GM04503 (cell line): ENCODE data around the gene ASTN2.

Experiments used
- DNase-seq: peaks from one replicate; pipeline ENCODE4 v3.0.0-alpha.2; 2012; ENCODE audit warnings: low read depth

The ASTN2 gene

GRCh38 chr9:117249799-117250198 is 165.1 kb downstream of the ASTN2 start:
- no peak for DNase-seq

- no peak for DNase-seq
Measured at GRCh38 chr9:117247266-117247665, 167.6 kb downstream of the ASTN2 start.

- DNase-seq, result no peak
Measured at GRCh38 chr9:117245175-117245829, 169.6 kb downstream of the ASTN2 start.

- DNase-seq, result no peak
Measured at GRCh38 chr9:117242082-117242481, 172.8 kb downstream of the ASTN2 start.

- no peak for DNase-seq
Measured at GRCh38 chr9:117239428-117239827, 175.4 kb downstream of the ASTN2 start.

DNA sequence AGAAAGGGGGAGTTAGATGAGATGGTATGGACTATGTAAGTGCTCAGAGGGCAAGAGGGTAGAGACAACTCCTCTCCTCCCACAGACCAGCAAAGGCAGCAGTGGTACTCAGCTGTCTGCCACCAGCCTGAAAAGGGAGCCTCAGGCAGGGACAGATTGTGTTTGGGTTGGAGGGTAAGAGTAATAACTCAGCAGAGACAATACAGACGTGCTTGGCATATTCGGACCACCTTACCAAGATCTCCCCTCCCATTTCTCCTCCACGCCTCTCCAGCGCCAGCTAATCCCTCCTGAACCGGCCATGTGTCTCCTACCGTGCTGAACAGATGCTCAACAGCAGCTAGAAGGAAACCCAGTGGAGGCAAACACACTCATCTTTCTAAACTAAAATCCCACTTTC is 180.8 kb downstream of the ASTN2 start:
- no peak for DNase-seq

- DNase-seq, result no peak
Measured at GRCh38 chr9:117233016-117233415, 181.8 kb downstream of the ASTN2 start.

GRCh38 chr9:117232281-117232680 is 182.6 kb downstream of the ASTN2 start:
- no peak for DNase-seq

GRCh38 chr9:117231012-117231411 is 183.8 kb downstream of the ASTN2 start:
- no peak for DNase-seq

DNA sequence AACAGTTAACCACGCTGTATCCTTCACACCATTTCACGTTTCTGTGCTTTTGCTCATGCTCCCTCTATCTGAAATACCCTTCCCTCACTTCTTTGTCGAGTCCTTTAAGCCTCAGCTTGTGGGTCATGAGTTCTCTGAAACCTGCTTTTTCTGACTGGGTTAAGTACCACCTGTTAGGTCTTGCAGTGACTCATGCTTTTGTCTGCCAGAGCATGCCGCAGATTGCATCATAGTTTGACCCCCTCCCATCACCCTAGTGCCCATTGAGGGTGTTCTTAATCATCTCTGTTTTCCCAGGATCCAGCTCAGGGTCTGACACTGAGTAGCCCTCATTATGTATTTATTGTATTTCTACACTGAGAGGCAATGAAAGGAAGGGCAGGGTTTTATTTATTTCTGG is 190.2 kb downstream of the ASTN2 start:
- DNase-seq, result no peak

DNA sequence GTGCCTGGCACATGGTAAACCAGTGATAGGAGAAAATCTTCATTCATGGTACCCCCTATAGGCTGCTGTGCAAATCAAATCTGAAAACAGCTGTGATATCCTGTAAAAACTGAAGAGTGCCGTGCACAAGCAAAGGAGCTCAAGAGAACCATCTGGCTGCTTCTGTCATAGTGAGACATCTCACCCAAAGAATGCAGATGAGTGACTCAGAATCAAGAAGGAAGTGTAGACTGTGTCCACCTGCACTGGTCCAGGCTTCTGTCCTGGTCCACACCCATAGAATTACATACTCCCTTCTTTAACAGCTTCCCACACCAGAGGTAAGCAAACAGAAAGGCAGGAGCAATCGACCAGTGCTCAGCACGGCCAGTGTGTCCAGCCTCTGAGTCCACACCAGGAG is 195.9 kb downstream of the ASTN2 start:
- no peak for DNase-seq

- no peak for DNase-seq
Measured at GRCh38 chr9:117214416-117214815, 200.4 kb downstream of the ASTN2 start.

GRCh38 chr9:117211280-117211679 is 203.6 kb downstream of the ASTN2 start:
- no peak for DNase-seq

GRCh38 chr9:117205806-117206205 is 209.1 kb downstream of the ASTN2 start:
- no peak for DNase-seq

DNA sequence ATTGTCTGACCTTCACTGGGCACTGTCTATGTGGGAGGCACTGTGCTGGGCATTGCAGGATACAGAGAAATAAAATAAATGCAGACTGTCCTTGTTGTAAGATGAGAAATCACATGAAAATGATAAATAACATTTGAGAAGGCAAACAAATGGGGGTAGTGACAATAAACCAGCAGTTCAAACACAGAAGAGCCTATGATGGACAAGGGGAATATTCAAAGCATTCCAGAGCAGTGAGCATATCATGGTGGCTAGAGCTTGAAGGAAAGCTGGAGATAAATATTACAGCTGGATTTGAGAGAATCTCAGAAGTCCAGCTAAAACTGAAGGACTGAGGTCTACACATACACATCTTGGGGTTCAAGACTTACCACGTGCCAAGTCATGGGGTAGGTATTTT is 209.9 kb downstream of the ASTN2 start:
- no peak for DNase-seq

GRCh38 chr9:117191504-117192261 is 223.2 kb downstream of the ASTN2 start:
- DNase-seq, result no peak

GRCh38 chr9:117189121-117189520 is 225.7 kb downstream of the ASTN2 start:
- DNase-seq, result no peak

GRCh38 chr9:117188394-117188793 is 226.5 kb downstream of the ASTN2 start:
- DNase-seq, result no peak

DNA sequence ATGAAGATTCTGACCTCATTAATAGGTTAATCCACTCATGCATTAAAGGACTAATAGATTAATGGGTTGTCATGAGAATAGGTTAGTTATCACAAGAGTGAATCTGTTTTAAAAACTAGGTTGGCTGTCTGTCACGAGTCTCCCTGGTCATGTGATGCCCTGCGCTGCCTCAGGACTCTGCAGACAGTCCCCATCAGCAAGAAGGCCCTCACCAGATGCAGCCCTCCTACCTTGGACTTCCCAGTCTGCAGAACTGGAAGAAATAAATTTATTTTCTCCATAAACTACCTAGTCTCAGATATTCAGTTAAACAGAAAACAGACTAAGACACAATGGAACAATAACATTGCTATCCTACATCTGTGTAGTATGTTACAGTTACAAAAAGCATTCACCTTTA is 227.4 kb downstream of the ASTN2 start:
- DNase-seq, result no peak

DNA sequence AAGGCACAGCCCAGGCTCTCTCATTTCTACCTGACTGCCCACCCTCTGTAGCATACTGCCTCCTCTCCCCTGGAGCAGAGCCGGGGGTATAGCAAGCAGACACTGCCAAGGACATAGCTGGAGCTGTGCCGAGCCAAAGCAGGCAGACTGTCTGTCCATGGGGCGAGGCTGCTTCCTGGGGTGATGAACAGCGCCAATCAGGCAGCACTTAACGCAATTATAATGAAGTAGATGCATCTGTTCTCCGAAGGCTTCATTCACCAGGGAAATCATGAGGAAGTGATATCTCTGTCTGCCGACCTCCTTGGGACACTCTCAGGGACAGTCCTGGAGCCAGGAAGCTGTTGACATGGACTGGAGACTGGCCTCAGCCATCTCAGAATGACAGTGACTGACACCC is 230.7 kb downstream of the ASTN2 start:
- DNase-seq, result no peak

- DNase-seq, result no peak
Measured at GRCh38 chr9:117182046-117182445, 232.8 kb downstream of the ASTN2 start.

- DNase-seq, result no peak
Measured at GRCh38 chr9:117180896-117181445, 233.9 kb downstream of the ASTN2 start.

- no peak for DNase-seq
Measured at GRCh38 chr9:117178596-117179375, 236.1 kb downstream of the ASTN2 start.
